ENCODE measurements around the gene FSCN2. TPM values are rescaled to one million over a fixed set of nuclear protein-coding genes. Genes with fewer than 3 reads are reported as not detected.

The FSCN2 gene
- total RNA-seq, 1 experiment from 2014 or later, result 1.6 TPM

- Mint-ChIP-seq H3K9me3 (peaks cover 0 to 3% of the 10 kb centered on the region in 2 experiments; a peak in 1 of 5 replicates), H3K27ac (no peak overlapping the region), H3K4me1 (peaks cover 0 to 7% of the 10 kb centered on the region in 2 experiments; a peak in 2 of 4 replicates), H3K36me3 (ENCODE audit: insufficient read depth in 1 of 3, low read depth in 3 of 3) (peaks cover 1 to 8% (median 2%) of the 10 kb centered on the region in 3 experiments; a peak in 6 of 7 replicates), H3K27me3 (ENCODE audit: low read depth) (peaks cover 11% of the 10 kb centered on the region), H3K4me3 (no peak overlapping the region)
- DNase-seq, result no peak
- Histone ChIP-seq H3K4me1 (ENCODE audit: insufficient read depth, low read length) (no peaks in the 10 kb centered on the region), H3K27ac (ENCODE audit: insufficient read length, low read depth, low read length) (no peak overlapping the region), H3T11ph (ENCODE audit: low read length) (no peak overlapping the region), H3K18ac (ENCODE audit: insufficient read length, low read depth, low read length) (no peak overlapping the region), H4K8ac (replicated peaks; ENCODE audit: insufficient read length, low read depth, low read length) (no peak overlapping the region), H3K9me3 (ENCODE audit: control insufficient read depth, low read depth, low read length) (no peaks in the 10 kb centered on the region), H3K4ac (ENCODE audit: low read depth, low read length) (no peak overlapping the region), H4K91ac (ENCODE audit: insufficient read length, low read depth, low read length) (no peak overlapping the region), H2BK20ac (ENCODE audit: low read depth, low read length, poor library complexity, severe bottlenecking) (no peak overlapping the region), H3K4me2 (ENCODE audit: insufficient read depth, insufficient read length, low read length) (no peak overlapping the region), H3K23ac (ENCODE audit: insufficient read length, low read depth, low read length) (no peak overlapping the region), H4K5ac (ENCODE audit: insufficient read length, low read depth, low read length) (no peak overlapping the region), H2AFZ (ENCODE audit: low read length) (no peak overlapping the region), H2BK120ac (ENCODE audit: low read depth, low read length, poor library complexity, severe bottlenecking) (no peak overlapping the region), H3K23me2 (ENCODE audit: insufficient read length, low read depth, low read length, poor library complexity, severe bottlenecking) (no peaks in the 10 kb centered on the region), H3K79me1 (ENCODE audit: insufficient read depth, low read depth, low read length, poor library complexity, severe bottlenecking) (no peaks in the 10 kb centered on the region), H3K56ac (ENCODE audit: insufficient read length, low read depth, low read length) (no peak overlapping the region), H2BK15ac (ENCODE audit: low read depth, low read length) (no peak overlapping the region), H3K27me3 (ENCODE audit: insufficient read depth, low read length) (no peaks in the 10 kb centered on the region), H3K9ac (ENCODE audit: extremely low read depth, insufficient read length, low read length) (no peak overlapping the region), H2AK5ac (ENCODE audit: insufficient read length, low read length) (no peak overlapping the region), H4K20me1 (ENCODE audit: control insufficient read depth, insufficient read depth, insufficient read length) (no peaks in the 10 kb centered on the region), H3K79me2 (ENCODE audit: insufficient read depth, low read length) (no peaks in the 10 kb centered on the region), H2BK5ac (ENCODE audit: insufficient read length, low read length) (no peak overlapping the region), H3K14ac (ENCODE audit: insufficient read depth, low read length) (no peak overlapping the region), H2BK12ac (ENCODE audit: insufficient read length, low read depth, low read length) (no peak overlapping the region)
- TF ChIP-seq CTCF (conservative IDR thresholded peaks at IDR 0.05), result no peak
Measured at GRCh38 chr17:81503619-81504018, 24.6 kb upstream of the FSCN2 start.
